Measurements from ENCODE around the gene NDUFB10.
A peak's percentile ranks its signal among the peaks of the same experiment; 100 is the strongest.

NDUFB10 gene

DNA sequence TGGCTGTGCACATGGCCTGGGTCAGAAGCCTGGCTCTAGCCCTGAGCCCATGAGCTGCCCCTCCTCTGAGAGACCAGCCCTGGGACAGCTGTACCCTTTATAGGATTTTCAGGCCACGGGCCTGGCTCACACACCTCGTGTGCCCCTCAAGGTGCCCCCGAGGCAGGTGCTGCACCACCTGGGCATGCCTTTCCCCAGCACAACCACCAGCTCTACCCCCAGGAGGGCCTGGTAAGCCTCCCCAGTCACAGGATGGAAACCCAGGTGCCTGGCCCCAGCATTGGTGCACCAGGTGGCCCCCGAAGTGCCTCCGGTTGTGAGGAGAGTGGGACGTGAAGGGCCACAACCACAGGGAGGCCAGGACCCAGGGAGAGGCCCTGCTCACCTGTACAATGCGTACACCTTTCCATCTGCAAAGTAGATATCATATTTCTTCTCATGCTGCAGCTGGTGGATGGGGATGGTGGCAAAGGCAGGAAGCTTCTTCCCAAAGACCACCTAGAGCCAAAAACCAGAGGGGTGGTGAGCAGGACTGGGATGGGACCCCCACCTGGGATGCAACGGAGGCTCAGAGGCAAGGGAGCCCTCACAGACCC lies 44.0 kb downstream of the NDUFB10 start:
- in situ Hi-C loops (cut with HindIII; ENCODE audit: low sequenced_read_pairs), result no loop called here
- TF ChIP-seq, protein P1, sequence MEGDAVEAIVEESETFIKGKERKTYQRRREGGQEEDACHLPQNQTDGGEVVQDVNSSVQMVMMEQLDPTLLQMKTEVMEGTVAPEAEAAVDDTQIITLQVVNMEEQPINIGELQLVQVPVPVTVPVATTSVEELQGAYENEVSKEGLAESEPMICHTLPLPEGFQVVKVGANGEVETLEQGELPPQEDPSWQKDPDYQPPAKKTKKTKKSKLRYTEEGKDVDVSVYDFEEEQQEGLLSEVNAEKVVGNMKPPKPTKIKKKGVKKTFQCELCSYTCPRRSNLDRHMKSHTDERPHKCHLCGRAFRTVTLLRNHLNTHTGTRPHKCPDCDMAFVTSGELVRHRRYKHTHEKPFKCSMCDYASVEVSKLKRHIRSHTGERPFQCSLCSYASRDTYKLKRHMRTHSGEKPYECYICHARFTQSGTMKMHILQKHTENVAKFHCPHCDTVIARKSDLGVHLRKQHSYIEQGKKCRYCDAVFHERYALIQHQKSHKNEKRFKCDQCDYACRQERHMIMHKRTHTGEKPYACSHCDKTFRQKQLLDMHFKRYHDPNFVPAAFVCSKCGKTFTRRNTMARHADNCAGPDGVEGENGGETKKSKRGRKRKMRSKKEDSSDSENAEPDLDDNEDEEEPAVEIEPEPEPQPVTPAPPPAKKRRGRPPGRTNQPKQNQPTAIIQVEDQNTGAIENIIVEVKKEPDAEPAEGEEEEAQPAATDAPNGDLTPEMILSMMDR (IDR thresholded peaks at IDR 0.05; ENCODE audit: low read depth, low read length, missing control alignments), result no peak
- DNase-seq (ENCODE audit: low read depth), result no peak
- H3K4me3 ChIP-seq (ENCODE audit: low read depth, low read length), result no peak overlapping the region

DNA sequence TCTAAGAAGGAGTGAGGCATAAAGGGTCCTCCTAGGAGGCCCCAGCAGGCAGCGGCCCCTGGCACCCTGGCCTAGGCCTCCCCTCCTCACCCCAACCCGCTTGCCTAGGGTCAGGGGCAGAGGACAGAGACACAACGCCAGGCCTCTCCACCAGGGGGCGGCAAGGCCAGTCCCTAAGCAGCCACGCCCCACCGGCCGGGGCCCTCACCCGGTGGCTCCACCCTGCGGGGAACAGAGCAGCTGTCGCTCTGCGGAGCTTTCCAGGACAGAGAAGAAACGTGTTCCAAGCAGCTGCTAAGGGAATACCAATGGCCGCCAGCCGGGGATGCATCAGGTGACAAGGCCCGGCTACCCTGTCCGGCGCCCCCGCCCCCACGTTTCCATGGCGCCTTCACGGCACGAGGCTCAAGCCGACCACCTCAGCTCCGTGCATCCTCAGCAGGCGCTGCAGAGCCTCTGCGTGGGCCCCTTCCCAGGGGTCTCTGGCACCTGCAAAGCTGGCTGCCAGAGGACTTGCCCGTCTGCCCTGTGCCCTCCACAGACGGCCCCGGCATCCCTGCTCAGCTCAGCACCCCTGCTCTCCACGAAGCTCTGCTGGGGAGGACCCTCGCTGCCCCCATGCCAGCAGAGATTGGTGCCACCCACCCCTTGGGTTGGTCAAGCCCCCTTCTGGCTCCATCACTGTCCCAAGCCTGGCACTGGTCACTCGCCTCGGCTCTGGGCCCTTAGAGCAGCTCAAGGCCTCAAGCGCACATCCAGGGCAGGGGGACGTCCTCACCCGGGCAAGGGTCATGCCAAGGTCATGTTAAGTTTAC lies 44.7 kb downstream of the NDUFB10 start:
- TF ChIP-seq, protein P1 (IDR thresholded peaks at IDR 0.05; ENCODE audit: low read depth, low read length, missing control alignments), result peak; percentile 97
- in situ Hi-C loops (cut with HindIII; ENCODE audit: low sequenced_read_pairs), result no loop called here
- peak; percentile 43 for DNase-seq (ENCODE audit: low read depth)
- peak overlapping the region; percentile 19 for H3K4me3 ChIP-seq (ENCODE audit: low read depth, low read length)

DNA sequence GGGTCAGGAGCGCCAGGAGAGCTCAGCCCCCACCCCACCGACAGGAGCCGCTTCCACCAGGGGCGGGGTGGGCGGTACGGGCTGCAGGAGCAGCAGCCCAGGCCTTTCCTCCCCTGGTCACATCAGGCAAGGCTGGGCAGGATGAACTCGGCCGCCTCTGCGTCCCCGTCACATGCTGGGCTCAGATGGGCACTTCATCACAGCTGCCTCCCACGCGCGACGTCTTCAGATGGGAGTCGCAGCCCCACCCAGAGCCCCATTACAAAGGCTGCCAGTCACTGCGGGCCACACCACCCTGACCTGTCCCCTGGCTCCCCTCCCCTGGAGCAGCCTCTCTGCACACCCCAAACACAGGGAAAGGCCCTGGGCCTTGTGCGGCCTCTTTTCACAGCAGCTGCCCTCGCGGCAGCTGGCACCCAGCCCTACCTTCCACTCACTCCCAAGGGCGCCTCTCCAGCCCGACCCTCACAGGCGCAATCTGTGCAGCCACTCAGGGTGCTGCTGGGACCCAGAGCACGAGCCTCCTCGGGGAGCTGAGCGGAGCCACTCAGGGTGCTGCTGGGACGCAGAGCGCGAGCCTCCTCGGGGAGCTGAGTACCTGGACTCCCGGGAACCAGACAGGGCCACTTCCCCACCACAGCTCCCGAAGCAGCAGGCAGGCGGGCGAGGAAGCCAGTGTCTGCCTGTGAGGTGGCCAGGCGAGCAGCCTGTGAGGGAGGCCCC lies 45.6 kb downstream of the NDUFB10 start:
- H3K4me3 ChIP-seq (ENCODE audit: low read depth, low read length), result no peak overlapping the region
- in situ Hi-C loops (cut with HindIII; ENCODE audit: low sequenced_read_pairs), result no loop called here
- no peak for DNase-seq (ENCODE audit: low read depth)
- TF ChIP-seq, protein P1 (IDR thresholded peaks at IDR 0.05; ENCODE audit: low read depth, low read length, missing control alignments), result no peak

DNA sequence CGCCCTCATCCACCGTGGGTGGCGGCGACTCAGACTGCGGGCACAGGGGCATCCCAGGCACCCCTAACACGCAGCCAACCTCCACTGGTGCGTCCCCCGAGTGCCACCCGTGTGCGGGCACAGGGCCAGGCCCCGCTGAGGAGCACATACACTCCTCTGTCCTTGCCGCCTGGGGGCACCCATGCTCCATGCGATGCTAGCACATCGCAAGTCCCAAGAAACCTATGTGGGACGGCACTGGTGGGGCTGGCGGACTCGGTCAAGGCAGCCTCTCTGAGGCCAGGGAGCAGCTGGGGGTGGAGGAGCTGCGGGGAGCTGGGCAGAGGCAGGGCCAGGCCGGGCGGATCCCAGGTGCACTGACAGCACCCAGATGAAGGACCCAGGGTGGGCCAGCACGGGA lies 46.3 kb downstream of the NDUFB10 start:
- DNase-seq (ENCODE audit: low read depth), result no peak
- TF ChIP-seq, protein P1 (IDR thresholded peaks at IDR 0.05; ENCODE audit: low read depth, low read length, missing control alignments), result no peak
- in situ Hi-C loops (cut with HindIII; ENCODE audit: low sequenced_read_pairs), result no loop called here
- H3K4me3 ChIP-seq (ENCODE audit: low read depth, low read length), result no peak overlapping the region

DNA sequence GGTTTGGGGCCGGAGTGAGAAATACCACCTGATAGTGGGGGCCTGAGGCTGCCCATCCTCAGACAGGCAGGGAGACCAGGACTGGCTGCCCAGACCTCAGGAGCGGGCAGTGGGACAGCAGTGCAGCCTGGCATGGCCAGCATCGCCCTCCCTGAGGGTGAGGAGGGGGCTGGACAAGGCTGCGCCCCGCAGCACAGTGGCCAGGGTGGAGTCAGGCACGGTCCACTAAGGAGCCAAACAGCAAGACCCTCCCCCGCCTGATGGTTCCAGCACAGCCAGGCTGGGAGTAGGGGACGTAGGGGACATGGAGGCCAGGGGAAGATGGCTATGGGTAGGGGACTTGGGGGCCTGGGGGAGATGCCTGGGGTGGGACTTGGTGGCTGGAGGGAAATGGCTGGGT lies 47.0 kb downstream of the NDUFB10 start:
- in situ Hi-C loops (cut with HindIII; ENCODE audit: low sequenced_read_pairs), result no loop called here
- DNase-seq (ENCODE audit: low read depth), result no peak
- TF ChIP-seq, protein P1 (IDR thresholded peaks at IDR 0.05; ENCODE audit: low read depth, low read length, missing control alignments), result no peak
- H3K4me3 ChIP-seq (ENCODE audit: low read depth, low read length), result no peak overlapping the region

DNA sequence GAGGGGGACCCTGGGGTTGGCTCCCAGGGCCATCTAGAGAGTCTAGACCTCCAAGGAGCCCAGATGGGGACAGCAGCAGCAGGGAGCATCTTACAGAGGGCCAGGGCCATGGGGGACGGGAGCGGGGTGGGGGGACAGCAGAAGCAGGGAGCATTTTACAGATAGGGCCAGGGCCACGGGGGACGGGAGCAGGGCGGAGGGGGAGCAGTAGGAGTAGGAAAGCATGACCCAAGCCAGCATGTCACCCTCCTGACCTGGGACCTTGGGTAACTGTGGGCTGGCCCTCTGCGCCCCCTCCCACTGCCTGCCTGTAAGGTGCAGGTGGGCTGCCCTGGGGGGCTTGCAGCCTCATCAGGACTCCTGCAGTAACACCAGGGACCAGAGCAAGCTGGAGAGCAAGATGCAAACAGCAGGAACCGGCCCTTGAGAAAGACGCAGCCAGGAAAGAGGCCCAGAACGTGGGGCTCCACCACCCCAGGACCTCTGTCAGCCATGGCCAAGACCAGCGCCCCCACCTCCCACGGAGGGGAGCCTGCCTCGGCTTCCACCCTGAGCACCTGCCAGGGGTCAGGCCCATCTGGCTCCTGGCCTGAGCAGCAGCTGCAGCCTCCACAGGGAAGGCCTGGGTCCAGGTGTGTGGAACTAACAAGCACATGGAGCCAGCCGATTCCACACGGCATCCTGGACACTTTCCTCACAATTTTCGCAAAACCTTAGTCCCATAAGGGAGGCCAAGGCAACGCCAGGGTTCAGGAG lies 47.9 kb downstream of the NDUFB10 start:
- in situ Hi-C loops (cut with HindIII; ENCODE audit: low sequenced_read_pairs), result no loop called here

More for the DNA sequence above, 47.9 kb downstream of the NDUFB10 start:
- TF ChIP-seq, protein P1 (IDR thresholded peaks at IDR 0.05; ENCODE audit: low read depth, low read length, missing control alignments), result no peak
- peak overlapping the region; percentile 64 for H3K4me3 ChIP-seq (ENCODE audit: low read depth, low read length)
- no peak for DNase-seq (ENCODE audit: low read depth)
